AG09319 (cell line): Measurements from ENCODE around the gene FAM193A.

ENCODE experiments used
- DNase-seq: peaks from one replicate; pipeline ENCODE4 v3.0.0-alpha.2; 2010; ENCODE audit warnings: low read depth; ENCODE audit errors: extremely low read depth
- TF ChIP-seq, protein P1 (sequence below): IDR thresholded peaks from 2 replicates; pipeline ENCODE4 v1.5.1; 2011; ENCODE audit warnings: low read depth, mild to moderate bottlenecking, inconsistent platforms, low read length, moderate library complexity

FAM193A gene

GRCh38 chr4:2572076-2572475 lies 35.6 kb downstream of the FAM193A start:
- TF ChIP-seq, protein P1, sequence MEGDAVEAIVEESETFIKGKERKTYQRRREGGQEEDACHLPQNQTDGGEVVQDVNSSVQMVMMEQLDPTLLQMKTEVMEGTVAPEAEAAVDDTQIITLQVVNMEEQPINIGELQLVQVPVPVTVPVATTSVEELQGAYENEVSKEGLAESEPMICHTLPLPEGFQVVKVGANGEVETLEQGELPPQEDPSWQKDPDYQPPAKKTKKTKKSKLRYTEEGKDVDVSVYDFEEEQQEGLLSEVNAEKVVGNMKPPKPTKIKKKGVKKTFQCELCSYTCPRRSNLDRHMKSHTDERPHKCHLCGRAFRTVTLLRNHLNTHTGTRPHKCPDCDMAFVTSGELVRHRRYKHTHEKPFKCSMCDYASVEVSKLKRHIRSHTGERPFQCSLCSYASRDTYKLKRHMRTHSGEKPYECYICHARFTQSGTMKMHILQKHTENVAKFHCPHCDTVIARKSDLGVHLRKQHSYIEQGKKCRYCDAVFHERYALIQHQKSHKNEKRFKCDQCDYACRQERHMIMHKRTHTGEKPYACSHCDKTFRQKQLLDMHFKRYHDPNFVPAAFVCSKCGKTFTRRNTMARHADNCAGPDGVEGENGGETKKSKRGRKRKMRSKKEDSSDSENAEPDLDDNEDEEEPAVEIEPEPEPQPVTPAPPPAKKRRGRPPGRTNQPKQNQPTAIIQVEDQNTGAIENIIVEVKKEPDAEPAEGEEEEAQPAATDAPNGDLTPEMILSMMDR, result no peak
- no peak for DNase-seq

- TF ChIP-seq, protein P1, result no peak
- DNase-seq, result no peak
These were observed 36.4 kb downstream of the FAM193A start for GRCh38 chr4:2572866-2573265.

GRCh38 chr4:2574009-2574408 lies 37.6 kb downstream of the FAM193A start:
- DNase-seq, result no peak
- TF ChIP-seq, protein P1, result no peak

- no peak for DNase-seq
- TF ChIP-seq, protein P1, result no peak
These were observed 38.4 kb downstream of the FAM193A start for GRCh38 chr4:2574863-2575262.

GRCh38 chr4:2576290-2576689 lies 39.8 kb downstream of the FAM193A start:
- TF ChIP-seq, protein P1, result no peak
- no peak for DNase-seq

- TF ChIP-seq, protein P1, result no peak
- DNase-seq, result no peak
These were observed 41.7 kb downstream of the FAM193A start for GRCh38 chr4:2578106-2578505.

GRCh38 chr4:2579910-2580309 lies 43.5 kb downstream of the FAM193A start:
- no peak for DNase-seq
- TF ChIP-seq, protein P1, result no peak
